Mesenchymal stem cell (in vitro differentiated cells and primary cell): ENCODE results near the gene LRRC7.

ENCODE experiments used
- DNase-seq: peaks from one replicate; pipeline ENCODE4 v3.0.0-alpha.2; 2013
- H2AFZ ChIP-seq: one replicate; pipeline ENCODE4 v1.6.1; 2013; ENCODE audit warnings: low read depth, mild to moderate bottlenecking, control low read depth, inconsistent platforms, low read length, moderate library complexity
- H2AK5ac ChIP-seq: 2 replicates; pipeline ENCODE4 v1.6.1; 2013; ENCODE audit warnings: low read length, moderate library complexity, mild to moderate bottlenecking, inconsistent platforms; ENCODE audit not compliant: severe bottlenecking
- H2BK120ac ChIP-seq: one replicate; pipeline ENCODE4 v1.6.1; 2013; ENCODE audit warnings: low read depth, mild to moderate bottlenecking, inconsistent platforms, low read length, moderate library complexity
- H2BK12ac ChIP-seq, 2 experiments: one replicate each; pipeline ENCODE4 v1.6.1; 2013; ENCODE audit warnings: inconsistent platforms in 2 of 2, low read length in 2 of 2, mild to moderate bottlenecking in 2 of 2, moderate library complexity in 2 of 2, control low read depth in 1 of 2
- H2BK15ac ChIP-seq: one replicate; pipeline ENCODE4 v1.6.1; 2013; ENCODE audit warnings: mild to moderate bottlenecking, low read depth, inconsistent platforms; ENCODE audit not compliant: poor library complexity, severe bottlenecking
- H2BK5ac ChIP-seq: 2 replicates; pipeline ENCODE4 v1.6.1; 2013; ENCODE audit warnings: low read depth, mild to moderate bottlenecking, low read length, control low read depth, inconsistent platforms; ENCODE audit not compliant: poor library complexity, severe bottlenecking
- H3K14ac ChIP-seq, 2 experiments: one replicate each; pipeline ENCODE4 v1.6.1; 2013; ENCODE audit warnings: inconsistent platforms in 2 of 2, low read length in 2 of 2, control low read depth in 1 of 2, mild to moderate bottlenecking in 1 of 2, moderate library complexity in 1 of 2
- H3K18ac ChIP-seq, 2 experiments: one replicate each; pipeline ENCODE4 v1.6.1; 2013; ENCODE audit warnings: inconsistent platforms in 2 of 2, low read length in 2 of 2, control low read depth in 1 of 2, low read depth in 1 of 2, mild to moderate bottlenecking in 1 of 2
- H3K23ac ChIP-seq, 2 experiments: one replicate each; pipeline ENCODE4 v1.6.1; 2013; ENCODE audit warnings: inconsistent platforms in 2 of 2, low read length in 2 of 2, mild to moderate bottlenecking in 2 of 2, moderate library complexity in 2 of 2, control low read depth in 1 of 2
- H3K27ac ChIP-seq: 2 replicates; pipeline ENCODE4 v1.5.1; 2013; ENCODE audit warnings: mild to moderate bottlenecking, moderate library complexity, low read length, control low read depth, inconsistent platforms; ENCODE audit not compliant: poor library complexity, severe bottlenecking
- H3K27me3 ChIP-seq, 2 experiments: 2 replicates each; pipeline versions ENCODE4 v1.6.1 to v1.7.0; 2013; ENCODE audit warnings: low read length in 2 of 2, mild to moderate bottlenecking in 2 of 2, moderate library complexity in 2 of 2, control low read depth in 1 of 2, inconsistent platforms in 1 of 2; ENCODE audit not compliant: control insufficient read depth in 1 of 2, insufficient read depth in 1 of 2
- H3K36me3 ChIP-seq, 2 experiments: 2 replicates each; pipeline versions ENCODE4 v1.6.1 to v1.7.0; 2013; ENCODE audit warnings: low read length in 2 of 2, control low read depth in 1 of 2, inconsistent platforms in 1 of 2, low read depth in 1 of 2, mild to moderate bottlenecking in 1 of 2; ENCODE audit not compliant: insufficient read depth in 2 of 2, control insufficient read depth in 1 of 2
- H3K4ac ChIP-seq, 2 experiments: one replicate each; pipeline ENCODE4 v1.6.1; 2013; ENCODE audit warnings: inconsistent platforms in 2 of 2, low read length in 2 of 2, mild to moderate bottlenecking in 2 of 2, moderate library complexity in 2 of 2, control low read depth in 1 of 2, low read depth in 1 of 2
- H3K4me1 ChIP-seq: 2 replicates; pipeline ENCODE4 v1.6.1; 2013; ENCODE audit warnings: low read depth, low read length, control low read depth; ENCODE audit not compliant: control insufficient read depth, insufficient read depth
- H3K4me2 ChIP-seq: 2 replicates; pipeline ENCODE4 v1.6.1; 2013; ENCODE audit warnings: low read length, mild to moderate bottlenecking, inconsistent platforms; ENCODE audit not compliant: poor library complexity, severe bottlenecking
- H3K4me3 ChIP-seq, 2 experiments: 2 replicates each; pipeline versions ENCODE4 v1.5.1 to v1.7.0; 2013; ENCODE audit warnings: low read length in 2 of 2, mild to moderate bottlenecking in 2 of 2, control low read depth in 1 of 2, low read depth in 1 of 2; ENCODE audit not compliant: insufficient read depth in 1 of 2
- H3K79me1 ChIP-seq: replicated peaks from 2 replicates; pipeline ENCODE4 v1.6.1; 2013; ENCODE audit warnings: mild to moderate bottlenecking, control low read depth, low read length, inconsistent platforms; ENCODE audit not compliant: poor library complexity, severe bottlenecking
- H3K9ac ChIP-seq: 2 replicates; pipeline ENCODE4 v1.7.0; 2013; ENCODE audit warnings: mild to moderate bottlenecking, low read length, moderate library complexity
- H3K9me3 ChIP-seq: 2 replicates; pipeline ENCODE4 v1.7.0; 2013; ENCODE audit warnings: mild to moderate bottlenecking, low read length; ENCODE audit not compliant: control insufficient read depth
- H4K8ac ChIP-seq: one replicate; pipeline ENCODE4 v1.6.1; 2013; ENCODE audit warnings: inconsistent platforms, mild to moderate bottlenecking, low read length, moderate library complexity
- H4K91ac ChIP-seq: one replicate; pipeline ENCODE4 v1.6.1; 2013; ENCODE audit warnings: mild to moderate bottlenecking, low read length, inconsistent platforms
- WGBS: methylation state at CpG from one replicate; pipeline ENCODE4 v1.1.7; 2013; ENCODE audit warnings: mixed read lengths; 5-methylcytosine and 5-hydroxymethylcytosine counted together

LRRC7 gene

GRCh38 chr1:70024272-70024671, 456.6 kb downstream of the LRRC7 start:
- Histone ChIP-seq H4K91ac (no peak overlapping the region), H3K18ac (no peak overlapping the region), H2BK15ac (no peak overlapping the region), H3K9ac (no peak overlapping the region), H3K27ac (no peak overlapping the region), H2BK5ac (no peak overlapping the region), H2BK12ac (no peak overlapping the region), H4K8ac (no peak overlapping the region), H3K4ac (no peak overlapping the region), H3K4me3 (no peak overlapping the region), H2AFZ (no peak overlapping the region), H2BK120ac (no peak overlapping the region), H3K79me1 (no peaks in the 10 kb centered on the region), H3K4me2 (no peak overlapping the region), H3K9me3 (no peaks in the 10 kb centered on the region), H3K23ac (no peak overlapping the region), H3K4me1 (peaks cover 1% of the 10 kb centered on the region), H3K14ac (no peak overlapping the region), H3K27me3 (no peaks in the 10 kb centered on the region), H3K36me3 (no peaks in the 10 kb centered on the region), H2AK5ac (no peak overlapping the region)
- WGBS = no CpG with 5 or more reads among the region's 1 CpG
- DNase-seq = no peak

GRCh38 chr1:70025052-70025451, 457.3 kb downstream of the LRRC7 start:
- Histone ChIP-seq H3K9me3 (no peaks in the 10 kb centered on the region), H3K4ac (no peak overlapping the region), H3K36me3 (no peaks in the 10 kb centered on the region), H3K18ac (no peak overlapping the region), H4K91ac (no peak overlapping the region), H3K9ac (no peak overlapping the region), H3K14ac (no peak overlapping the region), H3K23ac (no peak overlapping the region), H2AK5ac (no peak overlapping the region), H2BK5ac (no peak overlapping the region), H3K4me1 (peaks cover 1% of the 10 kb centered on the region), H3K27me3 (no peaks in the 10 kb centered on the region), H3K27ac (no peak overlapping the region), H3K4me3 (no peak overlapping the region), H2BK15ac (no peak overlapping the region), H3K79me1 (no peaks in the 10 kb centered on the region), H4K8ac (no peak overlapping the region), H3K4me2 (no peak overlapping the region), H2BK12ac (no peak overlapping the region), H2AFZ (no peak overlapping the region), H2BK120ac (no peak overlapping the region)
- DNase-seq = no peak

GRCh38 chr1:70025846-70026245, 458.1 kb downstream of the LRRC7 start:
- no peak overlapping the region for H3K23ac ChIP-seq
- H4K91ac ChIP-seq = no peak overlapping the region
- no peak overlapping the region for H2AFZ ChIP-seq
- no peak overlapping the region for H3K4ac ChIP-seq
- no peak overlapping the region for H2BK15ac ChIP-seq
- no peak overlapping the region for H2BK12ac ChIP-seq
- H2BK5ac ChIP-seq = no peak overlapping the region
- H3K36me3 ChIP-seq = no peaks in the 10 kb centered on the region
- H3K14ac ChIP-seq = no peak overlapping the region
- peaks cover 1% of the 10 kb centered on the region for H3K4me1 ChIP-seq
- H3K9me3 ChIP-seq = no peaks in the 10 kb centered on the region
- no peak overlapping the region for H3K18ac ChIP-seq
- H3K4me3 ChIP-seq = no peak overlapping the region
- no peak overlapping the region for H4K8ac ChIP-seq
- DNase-seq = no peak
- H2BK120ac ChIP-seq = no peak overlapping the region
- H3K27me3 ChIP-seq = no peaks in the 10 kb centered on the region
- no peak overlapping the region for H3K9ac ChIP-seq
- H3K79me1 ChIP-seq = no peaks in the 10 kb centered on the region
- no peak overlapping the region for H2AK5ac ChIP-seq
- H3K27ac ChIP-seq = no peak overlapping the region
- H3K4me2 ChIP-seq = no peak overlapping the region

GRCh38 chr1:70033266-70033873, 465.6 kb downstream of the LRRC7 start:
- 97% methylated on average over 4 of the region's 5 CpGs for WGBS
- no peak overlapping the region for H2BK15ac ChIP-seq
- H4K91ac ChIP-seq = no peak overlapping the region
- no peaks in the 10 kb centered on the region for H3K4me1 ChIP-seq
- H3K27ac ChIP-seq = no peak overlapping the region
- no peak overlapping the region for H3K4ac ChIP-seq
- no peak overlapping the region for H2BK12ac ChIP-seq
- H3K36me3 ChIP-seq = no peaks in the 10 kb centered on the region
- no peak overlapping the region for H2AK5ac ChIP-seq
- no peaks in the 10 kb centered on the region for H3K79me1 ChIP-seq
- no peak overlapping the region for H3K23ac ChIP-seq
- H2BK5ac ChIP-seq = no peak overlapping the region
- no peak overlapping the region for H3K4me2 ChIP-seq
- no peak overlapping the region for H3K14ac ChIP-seq
- no peak overlapping the region for H2BK120ac ChIP-seq
- no peak overlapping the region for H4K8ac ChIP-seq
- H3K18ac ChIP-seq = no peak overlapping the region
- no peak overlapping the region for H2AFZ ChIP-seq
- no peak for DNase-seq
- no peak overlapping the region for H3K9ac ChIP-seq
- no peaks in the 10 kb centered on the region for H3K27me3 ChIP-seq
- no peaks in the 10 kb centered on the region for H3K9me3 ChIP-seq
- no peak overlapping the region for H3K4me3 ChIP-seq
